Gastroesophageal sphincter (tissue), 3 donors: ENCODE measurements around the gene SLC9A7.

Experiments
- CTCF ChIP-seq, 4 experiments: fragments of 200-600 bp in 2 of 4; fragments of 450-650 bp in 2 of 4; sonication (generic) in 1 of 4; IDR thresholded peaks; one replicate each; pipeline ENCODE4 v1.5.1; 2017 to 2019; ENCODE audit warnings: antibody characterized with exemption in 4 of 4, mild to moderate bottlenecking in 2 of 4, moderate library complexity in 2 of 4
- EP300 ChIP-seq: sonication (generic); formaldehyde crosslinking; IDR thresholded peaks from one replicate; pipeline ENCODE4 v1.6.1; 2017; ENCODE audit warnings: antibody characterized with exemption, mild to moderate bottlenecking
- POLR2A ChIP-seq, 2 donors: fragments of 450-650 bp; IDR thresholded peaks; one replicate each; pipeline ENCODE4 v1.6.1; 2017; ENCODE audit warnings: antibody characterized with exemption in 2 of 2, mild to moderate bottlenecking in 2 of 2, moderate library complexity in 1 of 2
- POLR2AphosphoS5 ChIP-seq: sonication (generic); formaldehyde crosslinking; IDR thresholded peaks from one replicate; pipeline ENCODE4 v1.6.1; 2017; ENCODE audit warnings: antibody characterized with exemption

- TF ChIP-seq POLR2A (IDR thresholded peaks at IDR 0.05) (no peak), CTCF (IDR thresholded peaks at IDR 0.05) (peak; percentile 38 to 67 (median 42)), POLR2AphosphoS5 (no peak), EP300 (no peak)
Measured at GRCh38 chrX:46686003-46686645, 72.8 kb downstream of the SLC9A7 start.
